Endothelial cell of umbilical vein (primary cell): ENCODE data around the gene ZNF580. TPM values are rescaled to one million over a fixed set of nuclear protein-coding genes. Genes with fewer than 3 reads are reported as not detected.

ENCODE experiments used
- BruUV-seq: library from RNA; stranded (reverse); fragments of 400-500 nt; replicated peaks from 2 replicates; lab custom pipeline; 2021; lab: Mats Ljungman, UMichigan
- CTCF ChIA-PET: fragments of 300-600, 350-600 bp; sonication (Branson Sonifier 250); formaldehyde crosslinking; loops from one replicate; lab custom pipeline; 2021; ENCODE audit warnings: antibody characterized with exemption, inconsistent platforms; lab: Charles Lee
- POLR2A ChIA-PET: fragments of 300-600, 350-600 bp; sonication (Branson Sonifier 250); formaldehyde crosslinking; loops from one replicate; lab custom pipeline; 2021; ENCODE audit warnings: antibody characterized with exemption, inconsistent platforms; lab: Charles Lee
- DNase-seq: peaks from one replicate; pipeline ENCODE4 v3.0.0-alpha.2; 2011; ENCODE audit warnings: low read depth, low spot score
- FAIRE-seq: peaks from 2 replicates; lab custom pipeline; 2011; peaks lifted over from hg19 to GRCh38; lab: Jason Lieb, UNC
- H2AFZ ChIP-seq: 2 replicates; pipeline ENCODE4 v1.6.0; 2012; ENCODE audit warnings: low read depth, low read length, control low read depth, inconsistent platforms
- H3K27ac ChIP-seq: 2 replicates; pipeline ENCODE4 v1.5.1; 2011; ENCODE audit warnings: low read depth, mild to moderate bottlenecking, control low read depth, low read length, moderate library complexity; ENCODE audit not compliant: insufficient read depth
- H3K27me3 ChIP-seq, 2 experiments: 2 replicates each; pipeline versions ENCODE4 v1.6.0 to v1.6.1; 2011; ENCODE audit warnings: low read length in 2 of 2, mixed read lengths in 1 of 2; ENCODE audit not compliant: control insufficient read depth in 2 of 2, insufficient read depth in 2 of 2
- H3K36me3 ChIP-seq, 2 experiments: 2 replicates in 1 of 2; 3 replicates in 1 of 2; pipeline ENCODE4 v1.5.1; 2011; ENCODE audit warnings: low read length in 2 of 2, mild to moderate bottlenecking in 1 of 2, moderate library complexity in 1 of 2; ENCODE audit not compliant: control insufficient read depth in 2 of 2, insufficient read depth in 2 of 2; ENCODE audit errors: extremely low read depth in 1 of 2
- H3K4me1 ChIP-seq: 3 replicates; pipeline ENCODE4 v1.5.1; 2011; ENCODE audit warnings: mild to moderate bottlenecking, low read length; ENCODE audit not compliant: control insufficient read depth, insufficient read depth; ENCODE audit errors: extremely low read depth
- H3K4me2 ChIP-seq: 2 replicates; pipeline ENCODE4 v1.6.1; 2011; ENCODE audit warnings: low read length, control low read depth, mixed read lengths; ENCODE audit not compliant: insufficient read depth
- H3K4me3 ChIP-seq, 3 experiments: fragments of 200-600 bp in 1 of 3; sonication (generic), shearing (Covaris generic) in 1 of 3; replicated peaks in 1 of 3; 2 replicates each; pipeline ENCODE4 v1.5.1; 2011 to 2016; ENCODE audit warnings: control low read depth in 3 of 3, low read length in 3 of 3, mild to moderate bottlenecking in 2 of 3, inconsistent platforms in 1 of 3, low read depth in 1 of 3, moderate library complexity in 1 of 3; ENCODE audit not compliant: insufficient read depth in 1 of 3
- H3K79me2 ChIP-seq: 2 replicates; pipeline ENCODE4 v1.6.0; 2012; ENCODE audit warnings: low read length, inconsistent platforms; ENCODE audit not compliant: control insufficient read depth, insufficient read depth
- H3K9ac ChIP-seq: replicated peaks from 2 replicates; pipeline ENCODE3; 2011; ENCODE audit warnings: low read length, control low read depth; ENCODE audit not compliant: insufficient read depth; ENCODE audit errors: extremely low read depth
- H3K9me1 ChIP-seq: replicated peaks from 3 replicates; pipeline ENCODE4 v1.6.0; 2011; ENCODE audit warnings: mild to moderate bottlenecking, low read length; ENCODE audit not compliant: control insufficient read depth, insufficient read depth; ENCODE audit errors: extremely low read depth
- H3K9me3 ChIP-seq: replicated peaks from 2 replicates; pipeline ENCODE4 v1.5.1; 2012; ENCODE audit warnings: low read length, inconsistent platforms; ENCODE audit not compliant: control insufficient read depth, insufficient read depth
- H4K20me1 ChIP-seq: replicated peaks from 2 replicates; pipeline ENCODE3; 2011; ENCODE audit warnings: mild to moderate bottlenecking, low read length; ENCODE audit not compliant: control insufficient read depth, insufficient read depth; ENCODE audit errors: extremely low read depth
- EZH2 ChIP-seq: IDR thresholded peaks from 2 replicates; pipeline ENCODE4 v1.6.1; 2012; ENCODE audit warnings: borderline replicate concordance, low read depth, mild to moderate bottlenecking, moderate library complexity, low read length, inconsistent platforms; ENCODE audit not compliant: severe bottlenecking
- FOS ChIP-seq: IDR thresholded peaks from 2 replicates; pipeline ENCODE4 v1.6.1; 2011; ENCODE audit warnings: mild to moderate bottlenecking, low read length, moderate library complexity, borderline replicate concordance; ENCODE audit not compliant: insufficient read depth
- JUN ChIP-seq: IDR thresholded peaks from 2 replicates; pipeline ENCODE4 v1.6.1; 2011; ENCODE audit warnings: borderline replicate concordance, low read depth; ENCODE audit not compliant: insufficient read length, insufficient read depth
- MYC ChIP-seq: IDR thresholded peaks from one replicate; pipeline ENCODE4 v1.6.1; 2011; ENCODE audit warnings: mild to moderate bottlenecking, low read depth, low read length
- dilution Hi-C: fragments of 300-500 bp; cut with MboI; formaldehyde crosslinking; loops from one replicate; pipeline ENCODE4 v1.15.0; 2019; ENCODE audit warnings: low sequenced_read_pairs; ENCODE audit not compliant: extremely low pct_ligation_motif_present
- intact Hi-C: fragments of 100-400 bp; cut with micrococcal nuclease; formaldehyde crosslinking; loops from one replicate; pipeline ENCODE4 v1.10.0; 2022
- polyA plus RNA-seq, 4 experiments: library from polyadenylated mRNA; depleted of rRNA in 3 of 4; stranded (reverse) in 3 of 4; unstranded in 1 of 4; fragments of >200 nt; gene quantifications; 2 replicates each; pipeline versions ENCODE4 v1.2.1 to v1.2.3, GENCODE V29; 2011 to 2012; ENCODE audit warnings: missing spikeins in 1 of 4
- total RNA-seq: library from RNA; stranded (reverse); gene quantifications from 2 replicates; pipeline ENCODE4 v1.2.3, GENCODE V29; 2021
- TF ChIP-seq, protein P1 (sequence below): IDR thresholded peaks from 2 replicates; pipeline ENCODE4 v1.6.1; 2011; ENCODE audit not compliant: insufficient read depth, insufficient read length

Gene ZNF580
- total and polyA plus RNA-seq, 2 donors (not counting 3 experiments of a cell fraction or from before 2014, with no cell fraction given) = 13.7 to 41.1 TPM

DNA sequence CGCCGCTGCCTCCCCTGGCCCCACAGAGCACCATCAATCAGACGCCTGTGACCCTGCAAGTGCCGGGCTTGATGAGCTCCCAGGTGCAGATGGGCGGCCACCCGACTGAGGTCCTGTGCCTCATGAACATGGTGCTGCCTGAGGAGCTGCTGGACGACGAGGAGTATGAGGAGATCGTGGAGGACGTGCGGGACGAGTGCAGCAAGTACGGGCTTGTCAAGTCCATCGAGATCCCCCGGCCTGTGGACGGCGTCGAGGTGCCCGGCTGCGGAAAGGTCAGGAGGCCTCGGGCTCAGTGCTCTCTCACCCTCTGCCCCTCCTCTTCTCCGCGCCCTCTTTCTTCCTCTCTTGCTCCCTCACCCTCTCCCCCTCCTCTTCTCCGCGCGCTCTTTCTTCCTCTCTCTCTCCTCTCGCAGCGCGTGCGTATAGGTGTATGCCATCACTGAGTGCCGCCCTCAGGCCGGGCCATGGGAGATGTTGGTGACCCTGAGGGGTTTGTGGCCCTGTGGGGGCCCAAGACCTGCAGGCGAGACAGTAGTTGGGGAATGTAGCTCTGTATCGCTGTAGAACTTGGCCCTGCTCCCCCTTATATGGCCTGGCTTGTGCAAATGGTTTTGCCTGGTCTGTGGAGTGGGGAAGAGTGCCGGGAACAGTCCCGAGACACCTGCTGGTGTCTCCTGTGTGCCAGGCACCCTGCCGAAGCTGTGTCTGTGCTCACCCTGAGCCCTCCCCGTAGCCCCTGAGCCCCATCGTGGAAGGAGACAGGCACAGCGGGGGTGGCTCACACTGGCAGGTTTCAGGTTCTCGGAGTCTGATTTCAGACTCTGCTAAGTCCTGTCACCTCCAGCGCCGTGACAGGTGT, 28.8 kb downstream of the ZNF580 start:
- Histone ChIP-seq H2AFZ (no peak overlapping the region), H3K9me3 (no peaks in the 10 kb centered on the region), H3K4me1 (peaks cover 7% of the 10 kb centered on the region), H3K79me2 (peaks cover 78% of the 10 kb centered on the region), H3K27ac (no peak overlapping the region), H3K27me3 (no peaks in the 10 kb centered on the region), H4K20me1 (peaks cover 5% of the 10 kb centered on the region), H3K9me1 (no peaks in the 10 kb centered on the region), H3K4me3 (no peak overlapping the region), H3K9ac (no peak overlapping the region), H3K36me3 (peaks cover 18 to 50% of the 10 kb centered on the region in 2 experiments), H3K4me2 (no peak overlapping the region)
- intact Hi-C loops = no loop called here
- ChIA-PET POLR2A (no interaction called here), CTCF (interaction anchor here (0.6 to 3.8 kb wide), 2 partner anchors 37 to 702 kb away, joined by 3 to 52 read pairs; no protein-coding TSS in a partner anchor)
- dilution Hi-C loops = no loop called here
- no peak for FAIRE-seq
- DNase-seq = no peak
- TF ChIP-seq JUN (no peak), MYC (no peak), FOS (no peak), EZH2 (no peak)
- TF ChIP-seq, protein P1, sequence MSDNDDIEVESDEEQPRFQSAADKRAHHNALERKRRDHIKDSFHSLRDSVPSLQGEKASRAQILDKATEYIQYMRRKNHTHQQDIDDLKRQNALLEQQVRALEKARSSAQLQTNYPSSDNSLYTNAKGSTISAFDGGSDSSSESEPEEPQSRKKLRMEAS = no peak
- BruUV-seq = no TSS peak
